ENCODE results near the gene KCNJ1.

The KCNJ1 gene

DNA sequence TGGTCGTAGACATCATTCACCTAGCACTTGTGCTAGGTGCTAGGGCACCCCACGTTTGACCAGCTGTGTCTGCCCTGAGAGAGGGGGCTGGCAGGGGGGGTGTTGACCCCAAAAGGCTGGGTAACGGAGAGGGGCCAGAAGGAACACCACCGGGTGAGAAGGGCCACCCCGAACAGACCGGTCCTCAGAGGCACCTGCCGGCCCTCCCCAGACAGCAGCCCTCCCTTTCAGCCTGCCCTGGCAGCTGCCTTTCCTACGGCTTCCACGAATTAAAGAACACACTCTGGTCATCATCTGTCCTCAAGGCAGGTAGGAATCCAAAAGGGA is 23.1 kb upstream of the KCNJ1 start:
- TF ChIP-seq, protein P1, sequence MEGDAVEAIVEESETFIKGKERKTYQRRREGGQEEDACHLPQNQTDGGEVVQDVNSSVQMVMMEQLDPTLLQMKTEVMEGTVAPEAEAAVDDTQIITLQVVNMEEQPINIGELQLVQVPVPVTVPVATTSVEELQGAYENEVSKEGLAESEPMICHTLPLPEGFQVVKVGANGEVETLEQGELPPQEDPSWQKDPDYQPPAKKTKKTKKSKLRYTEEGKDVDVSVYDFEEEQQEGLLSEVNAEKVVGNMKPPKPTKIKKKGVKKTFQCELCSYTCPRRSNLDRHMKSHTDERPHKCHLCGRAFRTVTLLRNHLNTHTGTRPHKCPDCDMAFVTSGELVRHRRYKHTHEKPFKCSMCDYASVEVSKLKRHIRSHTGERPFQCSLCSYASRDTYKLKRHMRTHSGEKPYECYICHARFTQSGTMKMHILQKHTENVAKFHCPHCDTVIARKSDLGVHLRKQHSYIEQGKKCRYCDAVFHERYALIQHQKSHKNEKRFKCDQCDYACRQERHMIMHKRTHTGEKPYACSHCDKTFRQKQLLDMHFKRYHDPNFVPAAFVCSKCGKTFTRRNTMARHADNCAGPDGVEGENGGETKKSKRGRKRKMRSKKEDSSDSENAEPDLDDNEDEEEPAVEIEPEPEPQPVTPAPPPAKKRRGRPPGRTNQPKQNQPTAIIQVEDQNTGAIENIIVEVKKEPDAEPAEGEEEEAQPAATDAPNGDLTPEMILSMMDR (IDR thresholded peaks at IDR 0.05; ENCODE audit: low read depth, low read length, missing control alignments), result no peak
- H3K4me3 ChIP-seq (ENCODE audit: low read depth, low read length), result no peak overlapping the region

DNA sequence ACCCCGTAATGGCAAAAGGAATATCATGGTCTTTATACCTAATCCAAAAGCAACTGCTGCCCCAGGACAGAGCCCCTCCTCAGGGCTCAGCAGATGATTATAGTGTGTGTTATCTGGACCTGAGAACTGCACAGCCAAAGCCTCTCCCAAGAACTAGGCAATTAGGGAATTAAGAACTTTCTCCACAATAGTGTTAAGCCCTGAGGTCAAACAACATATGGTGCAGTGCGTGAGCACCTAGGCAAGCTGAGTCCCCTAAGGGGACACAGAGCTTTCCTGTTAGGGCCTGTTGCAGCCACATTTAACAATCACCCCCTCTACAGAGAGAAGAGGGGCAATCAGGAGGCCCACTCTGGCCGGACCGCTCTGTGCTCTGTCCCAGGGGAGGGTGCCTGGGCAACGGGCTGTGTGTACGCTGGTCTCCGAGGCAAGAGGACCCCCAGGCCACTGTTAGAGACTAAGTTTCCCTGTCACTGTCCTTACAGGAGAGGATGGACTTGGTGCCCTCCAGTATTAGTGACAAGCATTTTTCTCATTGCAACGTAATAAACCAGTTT is 22.6 kb upstream of the KCNJ1 start:
- TF ChIP-seq, protein P1 (IDR thresholded peaks at IDR 0.05; ENCODE audit: low read depth, low read length, missing control alignments), result no peak
- H3K4me3 ChIP-seq (ENCODE audit: low read depth, low read length), result no peak overlapping the region
- DNase-seq (ENCODE audit: low read depth), result no peak

More for the DNA sequence above, 23.1 kb upstream of the KCNJ1 start:
- no peak for DNase-seq (ENCODE audit: low read depth)

DNA sequence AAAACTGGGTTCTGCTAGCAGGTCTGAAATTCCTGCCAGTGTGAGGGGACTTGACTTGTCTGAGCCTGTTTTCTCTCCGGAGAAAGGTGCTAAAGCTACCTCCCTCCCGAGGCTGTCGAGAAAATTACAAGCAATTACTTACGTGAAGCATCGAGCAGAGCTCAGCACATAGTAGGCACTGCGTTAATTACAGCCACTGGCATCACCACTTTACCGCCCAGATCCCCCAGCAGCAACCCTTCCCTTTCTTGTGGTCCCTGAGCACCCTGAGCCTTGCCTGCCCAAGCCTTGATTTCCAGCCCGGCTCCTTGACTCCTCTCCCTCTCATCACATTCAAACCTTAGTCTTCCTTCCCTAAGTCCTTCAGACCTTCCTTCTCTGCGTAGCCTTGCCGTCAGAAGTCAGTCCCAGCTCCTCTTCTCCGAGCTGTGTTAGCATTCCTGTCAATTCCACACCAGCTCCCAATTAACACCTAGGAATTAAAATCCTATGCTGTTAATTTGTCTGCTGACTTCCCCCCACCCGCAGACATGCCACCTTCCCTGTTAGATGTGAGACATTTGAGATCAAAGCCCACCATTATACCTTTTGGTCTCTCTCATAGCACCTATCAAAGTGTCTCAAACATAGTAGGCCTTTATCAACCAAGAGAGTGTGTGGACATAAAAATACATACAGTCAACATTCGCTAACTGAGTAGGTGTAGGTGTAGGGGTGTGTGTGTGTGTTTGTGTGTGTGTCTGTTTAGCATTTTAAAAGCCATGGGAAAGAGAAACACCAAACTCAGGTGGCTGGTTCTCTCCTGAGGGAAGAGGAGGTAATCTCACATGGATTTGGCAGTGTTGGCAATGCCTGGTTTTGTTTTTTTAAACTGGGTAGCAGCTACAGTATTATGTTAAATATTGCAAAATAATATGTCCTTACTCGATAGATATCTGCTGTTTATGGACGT is 21.2 kb upstream of the KCNJ1 start:
- TF ChIP-seq, protein P1 (IDR thresholded peaks at IDR 0.05; ENCODE audit: low read depth, low read length, missing control alignments), result no peak
- no peak overlapping the region for H3K4me3 ChIP-seq (ENCODE audit: low read depth, low read length)
- no peak for DNase-seq (ENCODE audit: low read depth)

DNA sequence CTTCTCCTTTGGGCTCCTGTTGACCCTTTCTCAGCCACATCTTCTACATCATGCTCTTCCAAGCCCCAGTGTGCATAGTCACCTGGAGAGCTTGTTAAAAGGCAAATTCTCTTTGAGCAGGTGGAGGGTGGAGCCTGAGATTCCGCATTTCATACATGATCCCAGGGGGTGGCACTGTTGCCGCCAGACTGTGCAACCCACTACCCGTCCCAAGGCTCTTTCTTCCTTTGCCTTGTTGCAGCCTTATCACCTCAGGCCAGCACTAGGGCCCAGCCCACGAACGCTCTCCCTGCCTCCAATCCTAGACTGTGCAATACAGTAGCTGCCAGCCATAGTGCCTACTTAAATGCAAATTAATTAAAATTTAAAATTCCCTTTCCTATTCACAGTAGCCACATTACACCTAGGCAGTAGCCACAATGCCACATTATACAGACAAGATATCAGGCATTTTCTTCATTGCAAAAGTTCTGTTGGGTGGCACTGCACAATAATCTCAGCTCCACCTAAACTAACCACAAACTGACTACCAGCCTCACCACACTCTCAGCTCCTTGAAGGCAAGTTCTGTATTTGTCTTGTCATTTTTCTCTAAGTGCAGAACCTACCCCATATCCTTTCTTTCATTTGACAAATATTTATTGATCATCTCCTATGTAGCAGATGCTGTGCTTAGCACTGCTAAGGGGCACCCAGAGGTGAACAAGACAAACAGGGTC is 19.5 kb upstream of the KCNJ1 start:
- no peak overlapping the region for H3K4me3 ChIP-seq (ENCODE audit: low read depth, low read length)
- TF ChIP-seq, protein P1 (IDR thresholded peaks at IDR 0.05; ENCODE audit: low read depth, low read length, missing control alignments), result no peak
- no peak for DNase-seq (ENCODE audit: low read depth)

DNA sequence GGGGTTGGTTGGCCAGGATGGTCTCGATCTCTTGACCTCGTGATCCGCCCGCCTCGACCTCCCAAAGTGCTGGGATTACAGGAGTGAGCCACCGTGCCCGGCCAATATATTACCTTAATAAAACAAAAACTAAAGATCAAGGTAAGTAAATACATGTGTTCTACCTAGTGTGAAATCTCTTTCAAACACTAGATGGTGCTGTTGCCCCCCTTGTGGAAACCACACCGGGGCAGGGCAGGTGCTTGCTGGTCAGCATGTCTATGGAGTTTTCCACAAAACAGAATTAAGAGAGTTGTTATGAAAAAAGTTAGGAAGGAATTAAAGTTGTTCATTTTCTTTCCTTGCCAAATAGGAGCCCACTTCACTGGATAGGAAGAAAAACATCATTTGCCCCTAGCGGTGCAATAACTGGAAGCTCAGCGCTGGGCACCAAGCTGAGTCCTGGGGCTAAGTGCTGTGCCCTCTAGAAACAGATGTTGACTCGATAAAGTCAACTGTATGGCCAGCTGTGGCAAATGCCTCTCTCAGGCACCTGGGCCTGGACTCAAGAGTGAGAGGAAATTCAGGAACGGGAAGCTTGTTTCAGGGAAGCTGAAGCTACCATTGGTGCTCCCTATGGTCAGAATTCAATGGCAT is 17.7 kb upstream of the KCNJ1 start:
- H3K4me3 ChIP-seq (ENCODE audit: low read depth, low read length), result no peak overlapping the region
- peak; percentile 31 for DNase-seq (ENCODE audit: low read depth)
- TF ChIP-seq, protein P1 (IDR thresholded peaks at IDR 0.05; ENCODE audit: low read depth, low read length, missing control alignments), result peak; percentile 56

DNA sequence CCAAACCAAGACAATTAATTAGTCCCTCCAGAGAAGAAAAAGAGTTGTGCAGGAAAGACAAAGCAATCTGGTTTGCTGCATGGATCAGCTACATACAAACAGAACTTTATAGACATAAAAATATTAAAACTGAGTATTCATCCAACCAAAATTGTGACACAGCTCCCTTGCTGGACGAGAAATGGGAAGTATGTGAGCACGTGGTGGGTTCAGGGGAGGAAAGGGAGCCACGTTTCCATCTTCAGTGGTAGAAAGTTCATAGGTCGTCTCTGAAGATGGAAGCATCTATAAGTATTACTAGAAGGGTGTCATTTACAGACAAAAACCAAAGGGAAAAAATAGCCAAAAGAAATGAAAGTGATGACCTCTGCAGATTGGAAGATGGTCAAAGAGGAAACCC is 17.0 kb upstream of the KCNJ1 start:
- H3K4me3 ChIP-seq (ENCODE audit: low read depth, low read length), result no peak overlapping the region
- TF ChIP-seq, protein P1 (IDR thresholded peaks at IDR 0.05; ENCODE audit: low read depth, low read length, missing control alignments), result no peak
- no peak for DNase-seq (ENCODE audit: low read depth)
